ENCODE results near the gene SPG11. TPM values are rescaled to one million over a fixed set of nuclear protein-coding genes. Genes with fewer than 3 reads are reported as not detected.
"Not testable (repeated sequence)": the region's sequence is repeated elsewhere in the genome, so short reads cannot be mapped to it uniquely, and the experiment has no call there.

Gene SPG11
- total RNA-seq, 1 donor from 2014 or later: 88.0 TPM

DNA sequence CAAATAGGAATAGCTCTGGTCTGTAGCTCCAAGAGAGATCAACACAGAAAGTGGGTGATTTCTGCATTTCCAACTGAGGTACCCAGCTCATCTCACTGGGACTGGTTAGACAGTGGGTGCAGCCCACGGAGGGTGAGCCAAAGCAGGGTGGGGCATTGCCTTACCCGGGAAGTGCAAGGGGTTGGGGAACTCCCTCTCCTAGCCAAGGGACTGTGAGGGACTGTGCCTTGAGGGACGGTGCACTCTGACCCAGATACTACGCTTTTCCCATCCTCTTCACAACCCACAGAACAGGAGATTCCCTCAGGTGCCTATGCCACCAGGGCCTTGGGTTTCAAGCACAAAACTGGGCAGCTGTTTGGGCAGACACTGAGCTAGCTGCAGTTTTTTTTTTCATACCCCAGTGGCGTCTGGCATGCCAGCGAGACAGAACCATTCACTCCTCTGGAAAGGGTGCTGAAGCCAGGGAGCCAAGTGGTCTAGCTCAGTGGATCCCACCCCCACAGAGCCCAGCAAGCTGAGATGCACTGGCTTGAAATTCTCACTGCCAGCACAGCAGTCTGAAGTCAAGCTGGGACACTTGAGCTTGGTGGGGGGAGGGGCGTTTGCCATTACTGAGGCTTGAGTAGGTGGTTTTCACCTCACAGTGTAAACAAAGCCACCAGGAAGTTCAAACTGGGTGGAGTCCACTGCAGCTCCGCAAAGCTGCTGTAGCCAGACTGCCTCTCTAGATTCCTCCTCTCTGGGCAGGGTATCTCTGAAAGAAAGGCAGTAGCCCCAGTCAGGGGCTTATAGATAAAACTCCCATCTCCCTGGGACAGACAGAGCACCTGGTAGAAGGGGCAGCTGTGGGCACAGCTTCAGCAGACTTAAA, 19.6 kb upstream of the SPG11 start:
- DNase-seq (ENCODE audit: low spot score); ATAC-seq; intact Hi-C loops (cut with DNase I): not testable (repeated sequence)

GRCh38 chr15:44682211-44682610, 18.7 kb upstream of the SPG11 start:
- intact Hi-C loops (cut with DNase I): no loop called here
- ATAC-seq (no peak), DNase-seq (ENCODE audit: low spot score) (no peak)

DNA sequence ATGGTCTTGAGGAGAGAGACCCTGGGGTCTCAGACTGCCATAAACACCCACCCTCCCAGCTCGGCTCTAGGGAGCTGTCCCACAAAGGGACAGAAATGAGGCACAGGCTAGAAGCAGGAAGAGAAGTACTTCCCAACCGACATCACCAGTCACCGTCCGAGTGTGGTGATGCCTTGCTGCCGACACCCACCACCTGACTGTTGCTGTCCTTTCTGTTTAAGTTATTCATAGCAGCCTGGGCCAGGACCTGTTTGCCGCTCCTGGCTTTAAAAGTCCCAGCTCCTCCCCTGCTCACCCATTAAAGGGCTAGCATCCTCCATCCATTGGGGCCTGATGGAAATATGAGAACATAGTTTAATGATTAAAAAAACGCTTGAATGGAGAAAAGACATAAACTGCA, 13.2 kb upstream of the SPG11 start:
- no peak for DNase-seq (ENCODE audit: low spot score)
- no peak for ATAC-seq
- intact Hi-C loops (cut with DNase I): no loop called here

GRCh38 chr15:44675911-44676310, 12.4 kb upstream of the SPG11 start:
- no peak for DNase-seq (ENCODE audit: low spot score)
- intact Hi-C loops (cut with DNase I): no loop called here
- no peak for ATAC-seq

DNA sequence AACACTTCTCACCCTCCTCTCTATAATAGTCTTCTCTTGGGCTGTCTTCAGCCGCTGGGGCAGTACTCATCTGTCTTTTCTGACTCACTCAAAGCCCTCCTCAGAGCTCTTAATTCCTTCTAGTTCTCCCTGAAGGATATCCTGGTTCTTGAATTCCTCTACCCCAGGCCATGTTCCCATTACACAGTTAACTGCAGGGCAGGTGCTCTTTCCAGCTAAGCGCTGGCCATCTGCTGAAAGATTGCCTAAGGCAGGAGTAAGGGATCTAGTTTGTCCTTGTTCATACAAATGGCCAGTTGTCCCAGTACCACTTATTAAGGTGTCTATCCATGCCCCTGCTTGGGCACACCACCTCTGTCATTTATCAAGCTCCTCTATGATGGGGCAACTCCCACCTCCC, 10.2 kb upstream of the SPG11 start:
- intact Hi-C loops (cut with DNase I): no loop called here
- ATAC-seq: no peak

DNA sequence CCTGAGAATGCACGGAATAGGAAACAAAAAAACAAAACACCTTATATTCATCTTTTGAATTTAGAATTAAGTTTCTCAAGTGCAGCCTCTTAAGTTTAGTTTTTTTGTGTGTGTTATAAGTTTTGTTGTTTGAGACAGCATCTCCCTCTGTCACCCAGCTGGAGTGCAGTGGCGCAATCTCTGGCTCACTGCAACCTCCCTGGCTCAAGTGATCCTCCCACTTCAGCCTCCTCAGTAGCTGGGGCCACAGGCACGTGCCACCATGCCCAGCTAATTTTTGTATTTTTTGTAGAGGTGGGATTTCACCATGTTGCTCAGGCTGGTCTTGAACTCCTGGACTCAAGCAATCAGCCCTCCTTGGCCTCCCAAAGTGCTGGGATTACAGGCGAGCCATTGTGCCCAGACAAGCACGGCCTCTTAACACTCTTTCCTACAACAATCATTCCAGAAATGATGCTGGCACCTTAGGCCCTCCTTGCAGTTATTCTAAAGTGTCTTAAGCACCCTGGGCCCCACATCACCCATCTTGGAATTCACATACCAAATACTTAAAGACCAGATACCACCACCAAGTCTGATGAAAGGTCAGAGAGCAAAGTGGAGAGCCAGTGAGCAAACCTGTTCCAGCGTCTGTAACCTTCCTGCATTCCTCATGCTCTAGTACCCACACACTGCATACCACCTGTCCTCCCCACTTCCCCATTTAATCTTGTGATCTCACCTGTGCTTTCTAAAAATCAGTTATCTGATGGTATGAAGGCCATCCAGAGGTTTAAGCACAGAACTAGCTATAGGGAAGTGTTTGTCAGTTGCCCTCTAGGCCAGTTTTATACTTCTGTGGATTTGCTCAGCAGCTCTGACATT, 6.9 kb upstream of the SPG11 start:
- ATAC-seq (no peak), DNase-seq (ENCODE audit: low spot score) (no peak)
- intact Hi-C loops (cut with DNase I): no loop called here

More for the DNA sequence above, 10.2 kb upstream of the SPG11 start:
- no peak for DNase-seq (ENCODE audit: low spot score)

DNA sequence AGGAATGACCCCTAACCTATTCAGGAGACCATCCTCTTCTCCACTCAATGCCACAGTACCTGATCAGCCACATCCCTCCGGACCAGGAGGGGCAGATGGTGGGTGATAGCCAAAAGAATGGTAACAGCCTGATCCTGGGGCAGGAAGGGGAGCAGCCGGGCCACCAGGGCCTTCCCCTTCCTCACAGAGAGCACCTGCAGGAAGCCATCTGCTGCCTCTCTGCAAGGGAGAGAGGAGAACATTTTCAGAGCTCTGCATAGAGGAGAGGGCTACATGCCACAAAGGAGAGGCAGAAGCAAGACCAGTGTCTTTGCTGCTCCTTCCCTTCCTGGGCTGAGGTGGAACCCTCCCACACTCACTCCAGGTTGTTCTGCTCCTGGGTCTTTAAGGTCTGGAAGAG, 5.5 kb upstream of the SPG11 start:
- intact Hi-C loops (cut with DNase I): no loop called here
- DNase-seq (ENCODE audit: low spot score) (no peak), ATAC-seq (no peak)

DNA sequence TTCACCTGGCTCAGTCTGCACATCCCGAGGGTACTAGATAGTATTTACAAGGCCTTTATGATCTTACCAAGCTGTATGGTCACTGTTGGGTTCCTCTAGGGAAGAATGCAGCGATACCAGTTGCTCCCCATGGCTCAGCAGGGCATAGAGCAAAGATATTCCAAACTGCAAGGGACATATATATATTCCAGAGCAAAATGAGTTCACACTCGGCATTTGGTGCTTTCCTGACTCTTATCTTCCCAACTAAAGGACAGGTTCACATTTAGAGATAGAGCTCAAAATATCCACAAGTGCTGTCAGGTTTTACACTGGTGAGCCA, 3.5 kb upstream of the SPG11 start:
- DNase-seq (ENCODE audit: low spot score) (no peak), ATAC-seq (no peak)
- intact Hi-C loops (cut with DNase I): no loop called here

DNA sequence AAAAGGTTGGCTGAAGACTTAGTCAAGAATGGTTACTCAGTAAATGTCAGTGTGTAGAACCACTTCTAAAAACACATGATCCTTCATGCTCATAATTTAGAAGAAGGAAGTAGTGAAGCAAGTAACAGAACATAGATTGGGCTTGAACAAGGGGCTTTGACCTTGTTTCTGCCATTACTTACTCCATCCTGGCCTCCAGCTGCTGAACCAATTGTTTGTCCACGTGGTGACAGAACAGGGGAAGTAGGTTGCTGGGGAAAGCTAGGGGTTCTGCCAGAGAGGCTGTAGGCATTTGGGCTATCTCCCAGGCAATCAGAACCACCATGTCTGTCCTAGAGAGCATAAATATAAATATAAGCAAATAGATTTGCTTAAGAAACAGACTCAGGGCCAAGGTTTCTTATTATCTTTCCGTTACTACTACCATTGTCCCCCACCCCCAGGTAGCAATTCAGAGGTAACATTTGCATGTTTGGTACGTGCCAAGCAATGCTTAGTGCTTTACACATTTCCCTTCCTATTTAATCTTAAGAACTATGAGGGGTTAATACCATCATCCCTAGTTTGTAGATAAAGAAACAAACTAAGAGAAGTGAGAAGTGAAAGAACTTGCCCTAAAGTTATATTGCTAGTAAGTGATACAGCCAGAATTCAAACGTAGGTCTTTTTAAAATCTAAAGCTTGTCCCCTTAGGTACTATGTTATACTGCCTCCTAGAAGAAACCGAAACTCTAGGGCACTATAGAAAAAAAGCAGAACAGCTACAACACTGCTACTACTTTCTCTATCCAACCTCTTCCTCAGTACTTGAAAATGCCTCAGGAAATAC, 3.0 kb upstream of the SPG11 start:
- intact Hi-C loops (cut with DNase I): no loop called here
- ATAC-seq: no peak
- DNase-seq (ENCODE audit: low spot score): no peak

DNA sequence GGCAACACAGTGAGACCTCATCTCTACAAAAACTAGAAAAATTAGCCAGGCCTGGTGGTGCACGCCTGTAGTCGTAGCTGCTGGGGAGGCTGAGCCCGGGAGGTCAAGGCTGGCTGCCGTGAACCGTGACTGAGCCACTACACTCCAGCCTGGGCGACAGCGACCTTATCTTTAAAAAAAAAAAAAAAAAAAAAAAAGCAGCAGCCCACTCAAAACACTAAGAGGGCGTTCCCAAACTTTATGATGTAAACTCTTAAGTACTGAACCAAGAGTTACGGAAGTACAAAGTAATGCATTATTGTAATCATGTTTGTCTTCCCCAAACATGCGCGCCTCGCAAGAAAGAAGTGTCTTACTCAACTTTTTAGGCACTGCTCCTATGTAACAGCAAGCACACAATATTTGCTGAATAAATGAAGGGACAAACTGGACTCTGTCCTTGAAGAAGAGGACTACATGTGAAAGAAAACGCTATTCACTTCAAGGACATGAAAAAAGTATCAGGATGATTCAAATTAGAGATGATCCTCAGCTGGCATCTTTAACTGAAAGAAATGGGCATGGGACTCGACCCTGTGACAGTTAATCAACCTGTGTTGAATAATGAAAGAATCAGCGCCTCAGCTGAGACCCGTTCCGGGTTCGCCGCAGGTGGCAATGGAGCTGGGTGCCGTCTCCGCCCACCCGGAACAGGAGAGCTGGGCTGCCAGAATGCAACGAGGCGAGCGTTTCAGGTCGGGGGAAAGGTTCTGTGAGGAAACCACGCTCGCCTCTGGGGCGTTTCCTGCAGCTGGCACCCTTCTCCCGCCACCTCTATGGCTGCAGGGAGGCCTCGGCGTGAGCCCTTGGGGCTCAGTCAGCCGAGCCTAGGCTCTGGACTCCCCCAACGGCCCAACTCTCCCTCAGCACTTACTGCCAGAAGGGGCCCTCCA, 718 bp downstream of the SPG11 start:
- intact Hi-C loops (cut with DNase I): loop anchor here (2.0 kb wide), 1 partner anchor 70 kb away; no protein-coding TSS in a partner anchor
- peak; percentile 65 for ATAC-seq
- DNase-seq (ENCODE audit: low spot score): peak; percentile 74

GRCh38 chr15:44661576-44661975, 1.9 kb downstream of the SPG11 start:
- ATAC-seq (no peak), DNase-seq (ENCODE audit: low spot score) (no peak)
- intact Hi-C loops (cut with DNase I): no loop called here

DNA sequence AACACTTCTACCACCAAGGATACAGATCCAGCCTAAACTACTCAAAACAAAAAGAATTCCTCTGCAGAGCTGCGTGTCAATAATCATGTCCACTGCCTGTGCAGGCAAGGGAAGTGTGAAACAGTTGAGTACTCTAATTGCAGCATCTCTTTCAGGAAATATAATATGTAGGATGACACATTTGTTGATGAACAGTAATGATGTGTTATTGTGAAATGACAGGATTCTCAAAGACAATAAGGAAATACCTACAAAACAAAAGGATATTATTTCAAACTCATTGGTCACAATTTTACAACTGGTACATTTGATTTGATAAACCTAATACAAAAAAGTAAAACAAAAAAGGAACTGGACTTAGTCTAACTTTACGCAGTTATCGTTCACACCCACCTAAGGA, 4.4 kb downstream of the SPG11 start:
- DNase-seq (ENCODE audit: low spot score): no peak
- no peak for ATAC-seq
- intact Hi-C loops (cut with DNase I): loop anchor here (5.0 kb wide), 1 partner anchor 67 kb away; no protein-coding TSS in a partner anchor

DNA sequence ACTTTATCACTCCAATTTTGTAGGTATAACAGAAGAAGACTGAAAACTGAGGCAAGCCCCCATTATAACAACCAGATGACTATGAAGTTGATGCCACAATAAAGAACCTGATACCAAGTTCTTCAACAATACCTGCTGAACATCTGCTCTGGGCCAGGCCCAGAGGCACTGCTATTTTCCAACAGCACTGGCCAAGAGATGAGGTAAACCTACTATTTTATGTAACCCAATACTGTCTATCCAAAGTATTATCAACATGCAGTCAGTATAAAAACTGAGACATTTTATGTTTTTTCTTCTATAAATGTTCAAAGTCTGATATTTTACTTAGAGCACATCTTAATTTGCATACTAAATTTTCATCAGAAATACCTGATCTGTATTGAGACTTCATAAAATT, 6.1 kb downstream of the SPG11 start:
- no peak for DNase-seq (ENCODE audit: low spot score)
- intact Hi-C loops (cut with DNase I): loop anchor here (5.0 kb wide), 1 partner anchor 65 kb away; no protein-coding TSS in a partner anchor
- ATAC-seq: no peak

DNA sequence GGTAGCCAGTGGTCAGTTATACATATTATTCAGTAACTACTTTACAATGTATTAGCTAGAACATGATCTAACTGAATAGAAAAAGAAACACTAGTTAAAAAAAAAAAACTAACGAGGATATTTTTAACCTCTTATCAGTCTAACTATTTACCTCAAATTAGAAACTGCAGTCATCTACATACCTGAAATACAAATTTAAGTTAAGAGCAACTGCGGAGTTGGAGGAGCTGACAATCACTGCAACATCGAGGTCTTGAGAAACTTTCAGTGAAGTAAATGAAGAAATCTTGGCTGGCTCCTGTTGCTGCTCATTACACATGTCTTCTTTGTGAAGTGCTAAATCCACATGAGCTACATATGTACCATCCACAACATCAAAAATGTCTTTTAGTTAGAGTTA, 6.5 kb downstream of the SPG11 start:
- intact Hi-C loops (cut with DNase I): loop anchor here (5.0 kb wide), 1 partner anchor 65 kb away; no protein-coding TSS in a partner anchor
- no peak for ATAC-seq
- no peak for DNase-seq (ENCODE audit: low spot score)

GRCh38 chr15:44656298-44656697, 7.2 kb downstream of the SPG11 start:
- intact Hi-C loops (cut with DNase I): loop anchor here (5.0 kb wide), 1 partner anchor 64 kb away; no protein-coding TSS in a partner anchor
- ATAC-seq: no peak
- DNase-seq (ENCODE audit: low spot score): no peak

GRCh38 chr15:44654858-44655257, 8.6 kb downstream of the SPG11 start:
- DNase-seq (ENCODE audit: low spot score) (no peak), ATAC-seq (no peak)
- intact Hi-C loops (cut with DNase I): loop anchor here (5.0 kb wide), 1 partner anchor 63 kb away; no protein-coding TSS in a partner anchor

GRCh38 chr15:44647637-44648036, 15.8 kb downstream of the SPG11 start:
- DNase-seq (ENCODE audit: low spot score) (no peak), ATAC-seq (no peak)
- intact Hi-C loops (cut with DNase I): no loop called here

GRCh38 chr15:44647036-44647435, 16.4 kb downstream of the SPG11 start:
- DNase-seq (ENCODE audit: low spot score) (no peak), ATAC-seq (no peak)
- intact Hi-C loops (cut with DNase I): no loop called here

All from sciatic nerve (tissue), 2 donors.